Stimulated activated CD4-positive, alpha-beta T cell treated with anti-CD3 and anti-CD28 coated beads, Interleukin-1b, Interleukin-23, amount 100 ng/mL, for 4 hours (primary cell): ENCODE measurements around the gene ZNF619.
A peak's percentile ranks its signal among the peaks of the same experiment; 100 is the strongest.

ENCODE experiments used
- DNase-seq, 2 donors: peaks; one replicate each; pipeline ENCODE4 v3.0.0-alpha.2; 2020; ENCODE audit warnings: low read depth in 2 of 2

The ZNF619 gene

DNA sequence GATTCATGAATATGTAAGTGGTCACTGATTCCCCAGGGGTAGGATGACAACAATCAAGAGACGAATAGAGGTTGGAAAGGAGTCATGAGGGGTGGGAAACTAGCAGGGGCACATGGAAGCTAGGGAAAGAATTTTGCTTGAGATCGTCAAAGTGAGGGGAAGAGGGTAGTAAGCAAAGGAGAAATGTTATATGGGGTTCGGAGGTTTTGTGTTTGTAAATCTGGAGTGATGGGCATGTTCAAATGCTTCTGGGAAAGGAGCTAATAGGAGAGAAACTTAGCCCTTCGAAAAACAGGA is 11.9 kb upstream of the ZNF619 start:
- DNase-seq, result no peak

DNA sequence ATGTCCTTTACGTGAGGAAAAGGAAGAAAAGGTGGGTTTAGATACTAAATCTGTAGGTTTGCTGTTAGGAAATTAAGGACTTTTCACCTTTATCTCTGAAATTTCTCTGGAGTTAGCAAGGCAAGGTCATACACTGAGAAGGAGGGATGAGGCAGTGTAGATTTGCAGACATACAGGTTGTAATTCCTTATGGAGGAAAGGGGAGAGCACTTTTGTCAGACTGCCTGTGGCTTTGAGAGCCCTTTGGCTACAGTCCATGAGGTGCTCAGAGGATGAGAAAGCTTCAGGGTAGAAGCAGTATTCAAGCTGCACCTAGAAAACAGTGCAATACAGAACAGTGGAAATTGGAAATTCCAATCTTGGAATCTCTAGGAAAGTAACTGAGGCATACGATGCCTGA is 11.5 kb upstream of the ZNF619 start:
- no peak for DNase-seq

DNA sequence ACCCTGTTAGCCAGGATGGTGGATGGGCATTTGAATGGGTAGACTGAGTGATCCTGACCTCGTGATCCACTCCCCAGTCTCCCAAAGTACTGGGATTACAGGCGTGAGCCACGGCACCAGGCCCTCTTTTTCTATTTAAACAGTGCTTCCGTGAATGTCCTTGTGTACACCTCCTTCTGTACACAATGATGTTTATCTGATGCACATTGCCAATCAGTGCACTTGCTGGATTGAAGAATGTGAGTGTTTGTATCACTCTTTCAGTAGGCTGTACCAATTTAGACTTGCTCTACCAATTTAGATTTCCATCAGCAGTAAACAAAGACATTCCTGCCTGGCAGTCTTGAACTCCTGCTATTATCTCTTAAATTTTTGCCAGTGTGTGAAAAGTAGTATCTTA is 8.9 kb upstream of the ZNF619 start:
- DNase-seq, result no peak

DNA sequence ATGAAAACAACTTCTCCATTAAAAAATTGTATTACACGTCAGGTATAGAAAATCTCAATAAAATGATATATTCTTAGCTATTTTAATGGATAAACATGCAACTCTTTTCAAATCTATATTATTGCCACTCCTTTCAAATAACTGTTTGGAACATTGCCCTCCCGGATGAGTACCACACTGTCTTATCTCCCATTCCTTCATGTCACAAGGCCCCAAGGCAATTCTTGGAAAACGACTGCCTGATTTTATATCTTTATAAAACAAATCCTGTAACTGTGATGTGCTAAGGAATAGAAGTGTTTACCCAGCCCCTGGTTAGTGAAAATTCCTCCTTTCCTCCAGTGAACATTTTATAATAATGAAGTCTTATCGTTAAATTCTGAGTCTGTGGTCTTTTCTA is 6.2 kb upstream of the ZNF619 start:
- no peak for DNase-seq

DNA sequence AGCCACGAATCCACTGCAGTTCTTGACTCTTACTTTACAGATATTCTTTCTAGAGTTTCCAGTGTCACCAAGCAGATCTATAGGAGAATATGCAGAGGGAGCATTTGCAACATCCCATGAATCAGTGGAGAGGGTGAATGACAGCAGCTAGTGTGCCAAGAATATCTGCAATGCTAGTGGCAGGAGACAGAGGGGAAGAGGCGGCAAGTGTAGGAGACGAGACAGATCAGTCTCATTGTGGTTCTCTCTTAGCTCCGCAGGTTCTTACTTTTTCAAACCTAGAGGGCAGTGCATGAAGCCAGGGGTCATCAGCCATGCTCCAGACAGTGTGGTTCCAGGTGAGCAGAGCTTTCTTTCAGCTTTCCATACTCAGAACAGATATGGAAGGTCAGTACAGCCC is 744 bp downstream of the ZNF619 start:
- DNase-seq, result no peak

DNA sequence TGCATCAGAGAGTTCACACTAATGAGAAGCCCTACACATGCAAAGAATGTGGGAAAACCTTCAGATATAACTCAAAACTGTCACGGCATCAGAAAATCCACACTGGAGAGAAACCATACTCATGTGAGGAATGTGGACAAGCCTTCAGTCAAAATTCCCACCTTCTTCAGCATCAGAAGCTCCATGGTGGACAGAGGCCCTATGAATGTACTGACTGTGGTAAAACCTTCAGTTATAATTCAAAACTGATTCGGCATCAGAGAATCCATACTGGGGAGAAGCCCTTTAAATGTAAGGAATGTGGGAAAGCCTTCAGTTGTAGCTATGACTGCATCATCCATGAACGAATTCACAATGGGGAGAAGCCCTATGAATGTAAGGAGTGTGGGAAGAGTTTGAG is 10.2 kb downstream of the ZNF619 start:
- no peak for DNase-seq

DNA sequence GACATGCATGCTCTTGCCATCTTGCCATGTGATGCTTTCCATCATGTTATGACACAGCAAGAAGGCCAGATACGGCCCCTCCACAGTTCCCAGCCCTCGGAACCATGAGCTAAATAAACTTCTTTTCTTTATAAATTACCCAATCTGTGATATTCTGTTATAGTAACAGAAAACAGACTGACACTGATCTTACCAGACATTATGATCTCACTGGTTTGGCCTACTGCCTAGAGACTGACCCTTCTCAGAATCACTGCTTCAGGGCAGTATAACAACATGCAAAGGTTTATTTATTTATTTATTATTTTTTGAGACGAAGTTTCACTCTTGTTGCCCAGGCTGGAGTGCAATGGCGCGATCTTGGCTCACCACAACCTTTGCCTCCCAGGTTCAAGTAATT is 14.0 kb downstream of the ZNF619 start:
- DNase-seq, result no peak

DNA sequence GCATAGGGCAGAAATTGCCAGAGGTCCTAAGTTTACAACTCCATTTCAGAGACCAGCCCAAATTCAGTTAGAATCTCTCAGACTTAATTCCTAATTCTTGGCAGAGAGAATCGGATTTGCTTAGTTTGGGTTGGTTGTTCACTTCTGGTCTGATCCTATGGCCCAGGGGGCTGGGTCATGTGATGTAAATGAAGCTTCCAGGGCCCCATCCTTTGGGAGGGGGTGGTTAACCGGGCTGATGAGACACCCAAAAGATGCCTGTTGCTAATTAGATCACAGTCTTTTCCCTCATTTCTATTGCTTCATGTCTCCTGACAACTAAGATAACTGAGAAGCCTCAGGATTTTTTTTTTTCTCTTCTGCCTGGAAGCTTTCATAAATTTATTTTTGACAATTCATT is 17.8 kb downstream of the ZNF619 start:
- no peak for DNase-seq

DNA sequence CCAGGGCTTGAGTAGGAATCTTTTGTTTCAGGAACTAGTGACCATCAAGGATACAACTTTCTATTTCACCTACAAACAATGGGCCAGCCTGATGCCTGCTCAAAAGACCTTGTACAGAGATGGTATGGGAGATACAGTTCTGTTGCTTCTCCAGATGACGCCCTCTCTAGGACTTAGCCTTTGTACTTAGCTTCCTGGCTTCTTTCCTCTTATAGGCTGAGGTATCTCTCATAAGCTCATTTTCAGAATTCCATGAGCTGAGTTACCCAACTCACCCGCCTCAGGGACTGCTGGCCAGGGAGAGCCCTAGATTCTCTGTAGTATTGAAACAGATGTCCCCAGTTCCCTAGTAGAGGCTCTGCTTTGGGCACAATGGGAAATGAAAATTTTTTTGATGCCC is 20.4 kb downstream of the ZNF619 start:
- no peak for DNase-seq

DNA sequence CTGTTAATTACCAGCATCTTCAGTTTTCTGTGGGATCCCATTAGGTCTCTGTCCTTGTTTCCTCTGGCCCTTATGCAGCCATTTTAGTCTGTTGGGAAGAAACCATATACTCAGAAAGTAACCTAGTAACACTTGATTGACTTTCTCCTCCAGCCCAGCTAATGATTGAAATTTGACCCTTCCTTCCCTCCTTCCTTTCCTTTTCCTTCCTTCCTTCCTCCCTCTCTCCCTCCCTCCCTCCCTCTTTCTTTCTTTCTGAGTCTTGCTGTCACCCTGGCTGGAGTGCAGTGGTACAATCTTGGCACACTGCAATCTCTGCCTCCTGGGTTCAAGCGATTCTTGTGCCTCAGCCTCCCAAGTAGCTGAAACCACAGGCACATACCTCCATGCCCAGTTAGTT is 23.0 kb downstream of the ZNF619 start:
- no peak for DNase-seq

DNA sequence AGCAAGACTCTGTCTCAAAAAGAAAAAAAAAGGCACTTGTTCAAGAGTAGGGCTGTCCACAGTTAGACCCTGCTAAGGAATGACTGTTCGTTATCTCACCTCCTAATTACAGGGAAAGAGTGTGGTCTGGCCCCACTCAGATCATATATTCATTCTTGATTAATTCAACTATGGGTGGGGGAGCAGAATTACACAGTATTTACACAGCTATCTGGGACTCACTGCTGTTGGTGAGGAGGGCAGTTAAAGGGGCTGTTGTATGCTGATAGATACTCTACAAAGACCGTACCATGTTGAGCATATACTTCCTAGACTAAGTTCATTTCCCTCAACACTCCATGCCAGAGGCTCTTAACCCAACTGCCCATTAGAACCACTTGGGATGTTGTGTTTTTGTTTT is 25.1 kb downstream of the ZNF619 start:
- DNase-seq, result no peak

DNA sequence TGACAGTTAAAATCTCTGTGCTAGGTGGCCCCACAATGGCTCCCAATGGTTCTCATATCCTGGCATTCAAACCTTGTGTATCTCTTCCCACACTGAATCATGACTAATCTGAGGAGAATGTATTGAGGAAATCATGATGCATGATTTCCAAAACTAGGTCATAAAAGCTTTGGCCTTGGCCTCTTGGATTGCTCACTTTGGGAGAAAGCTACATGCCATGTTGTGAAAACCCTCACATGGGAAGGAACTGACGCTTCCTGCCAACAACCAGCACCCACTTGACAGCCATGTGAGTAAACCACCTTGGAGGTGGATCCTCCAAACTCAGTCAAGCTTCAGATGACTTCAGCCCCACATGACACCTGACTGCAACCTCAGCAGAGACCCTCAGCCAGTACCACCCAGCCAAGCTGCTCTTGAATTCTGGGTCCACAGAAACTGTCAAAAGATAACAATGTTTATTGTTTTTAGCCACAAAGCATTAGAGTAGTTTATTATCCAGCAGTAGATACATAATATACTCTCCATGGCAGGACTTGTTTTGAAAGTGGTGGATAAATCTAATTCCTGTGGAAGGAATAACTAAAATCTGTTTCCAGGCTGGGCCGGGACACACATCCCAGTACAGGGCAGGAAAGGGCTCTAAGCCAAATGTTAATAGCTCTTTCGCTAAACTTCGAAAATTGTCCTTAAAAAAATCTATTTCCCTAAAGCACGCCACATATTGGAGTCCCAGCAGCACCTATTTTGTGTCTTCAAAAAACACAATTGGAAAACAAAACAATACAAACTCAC is 27.9 kb downstream of the ZNF619 start:
- no peak for DNase-seq

DNA sequence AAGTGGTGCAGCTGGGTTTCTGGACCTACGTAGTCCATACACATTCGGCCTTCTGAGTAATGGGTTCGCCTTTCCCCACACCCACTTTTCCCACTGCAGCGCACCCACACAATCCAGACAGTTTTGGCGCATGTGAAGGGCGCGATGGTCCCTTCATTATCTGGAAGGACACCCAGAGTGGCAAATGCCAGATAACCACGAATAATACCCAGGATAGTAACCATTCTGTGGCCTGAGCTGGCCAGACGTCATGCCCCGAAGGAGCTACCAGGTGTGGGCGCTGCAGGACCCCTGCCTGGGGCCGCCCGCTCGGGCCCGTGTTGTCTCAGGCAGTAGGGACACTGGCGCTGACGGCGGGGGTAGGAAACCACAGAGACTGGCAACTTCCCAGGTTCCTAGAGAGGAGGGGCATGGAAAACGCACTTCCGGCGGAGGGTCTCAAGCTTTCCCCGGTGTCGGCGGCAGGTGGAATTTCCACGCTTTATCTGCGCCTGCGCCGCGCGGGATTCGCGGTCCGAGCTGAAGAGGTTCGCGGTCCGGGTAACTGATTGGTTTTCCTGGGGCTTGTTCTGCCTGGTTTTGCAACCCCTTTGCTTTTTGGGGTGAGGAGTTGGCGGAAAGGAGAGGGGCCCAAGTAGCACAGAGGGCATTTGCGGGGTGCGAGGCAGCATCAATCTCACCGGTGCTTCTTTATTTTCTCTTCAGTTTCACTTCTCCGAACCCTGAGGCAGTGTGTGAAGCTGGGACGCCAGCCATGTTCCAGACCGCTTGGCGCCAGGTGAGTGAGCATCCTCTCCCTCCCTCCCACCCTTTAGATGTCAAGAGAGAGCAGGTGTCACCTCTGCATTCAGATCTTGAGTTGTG is 28.9 kb downstream of the ZNF619 start, which contains the start of gene ZNF620:
Gene ZNF620, plus strand, starts transcription at position 441 of the 864 bp plus-strand sequence. Its CDS starts 314 bp downstream, at position 755.
- peak; percentile 43 for DNase-seq

DNA sequence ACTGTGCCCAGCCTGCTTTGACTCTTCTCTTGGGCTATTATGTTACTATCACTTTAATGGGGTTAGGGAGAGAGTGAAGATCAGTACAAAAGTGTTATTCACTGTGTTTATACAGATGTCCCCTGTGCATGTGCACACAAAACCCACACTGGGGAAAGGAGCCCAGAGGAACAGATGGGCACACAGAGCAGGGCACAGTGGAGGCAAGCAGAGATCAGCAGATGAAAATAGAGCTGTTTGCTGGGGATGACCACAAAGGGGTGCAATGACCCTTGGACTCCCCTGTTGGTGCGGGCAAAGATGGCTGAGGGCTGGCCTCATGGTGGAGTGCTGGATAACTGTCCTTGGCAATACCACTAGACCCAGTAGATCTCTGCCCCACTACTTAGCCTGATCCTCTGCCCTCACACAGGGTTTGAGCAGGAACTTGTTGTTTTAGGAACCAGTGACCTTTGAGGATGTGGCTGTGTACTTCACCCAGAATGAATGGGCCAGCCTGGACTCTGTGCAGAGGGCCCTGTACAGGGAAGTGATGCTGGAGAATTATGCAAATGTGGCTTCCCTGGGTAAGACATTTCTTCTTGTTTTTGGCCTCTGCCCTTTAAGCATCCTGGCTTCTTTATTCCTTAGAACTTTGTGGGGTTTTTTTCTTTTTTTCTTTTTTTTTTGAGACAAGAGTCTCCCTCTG is 34.3 kb downstream of the ZNF619 start:
- no peak for DNase-seq

DNA sequence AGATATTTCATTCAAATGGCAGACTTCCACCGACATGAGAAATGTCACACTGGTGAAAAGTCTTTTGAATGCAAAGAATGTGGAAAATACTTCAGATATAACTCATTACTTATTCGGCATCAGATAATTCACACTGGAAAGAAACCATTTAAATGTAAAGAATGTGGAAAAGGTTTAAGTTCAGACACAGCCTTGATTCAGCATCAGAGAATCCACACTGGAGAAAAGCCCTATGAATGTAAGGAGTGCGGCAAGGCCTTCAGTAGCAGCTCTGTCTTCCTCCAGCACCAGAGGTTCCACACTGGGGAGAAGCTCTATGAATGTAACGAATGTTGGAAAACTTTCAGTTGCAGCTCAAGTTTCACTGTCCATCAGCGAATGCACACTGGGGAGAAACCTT is 39.3 kb downstream of the ZNF619 start:
- no peak for DNase-seq

DNA sequence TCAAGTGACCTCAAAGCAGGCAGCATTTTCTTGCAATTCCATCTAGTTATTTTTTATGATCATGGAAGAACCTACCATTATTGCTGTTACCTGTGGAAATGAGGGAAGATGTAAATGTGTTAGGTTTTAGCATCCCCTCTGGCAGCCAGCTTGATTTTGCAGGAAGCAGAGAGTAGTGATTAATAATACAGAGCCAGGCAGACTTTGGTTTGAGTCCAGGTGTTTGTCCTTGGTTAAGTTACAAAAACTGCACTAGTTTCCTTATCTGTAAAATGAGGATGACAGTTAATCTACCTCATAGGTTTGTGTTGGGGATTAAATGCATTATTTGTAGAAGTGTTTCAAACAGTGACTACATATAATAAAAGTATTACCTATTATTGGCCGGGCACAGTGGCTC is 41.1 kb downstream of the ZNF619 start:
- no peak for DNase-seq

DNA sequence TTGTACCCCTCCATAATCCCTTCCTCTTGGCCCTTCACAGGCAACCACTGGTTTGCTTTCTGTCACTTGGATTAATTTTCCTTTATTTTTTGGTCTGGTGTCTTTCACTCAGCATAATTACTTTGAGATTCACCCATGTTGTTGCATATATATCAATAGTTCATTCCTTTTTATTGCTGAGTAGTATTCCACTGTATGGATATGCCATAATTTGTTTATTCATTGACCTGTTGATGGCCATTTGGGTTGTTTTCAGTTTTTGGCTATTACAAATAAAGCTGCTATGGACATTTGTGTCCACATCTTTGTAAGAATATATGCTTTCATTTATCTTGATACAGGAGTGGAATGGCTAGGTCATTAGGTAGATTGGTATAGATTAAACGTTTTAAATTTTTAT is 41.9 kb downstream of the ZNF619 start:
- DNase-seq, result no peak

DNA sequence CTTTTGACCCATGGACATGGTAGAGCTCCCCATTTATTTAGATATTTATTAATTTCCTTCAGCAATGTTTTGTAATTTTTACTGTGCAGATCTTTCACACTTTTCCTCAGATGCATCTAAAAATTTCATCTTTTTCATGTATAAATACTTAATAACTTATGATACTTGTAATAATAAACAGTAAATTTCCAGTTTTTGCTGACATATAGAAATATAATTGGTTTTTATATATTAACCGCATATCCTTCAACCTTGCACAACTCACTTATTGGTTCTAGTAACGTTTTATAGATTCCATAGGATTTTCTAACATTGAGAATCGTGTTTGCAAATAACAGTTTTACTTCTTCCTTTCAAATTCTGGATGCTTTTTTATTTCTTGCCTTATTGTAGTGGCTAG is 44.3 kb downstream of the ZNF619 start:
- no peak for DNase-seq

DNA sequence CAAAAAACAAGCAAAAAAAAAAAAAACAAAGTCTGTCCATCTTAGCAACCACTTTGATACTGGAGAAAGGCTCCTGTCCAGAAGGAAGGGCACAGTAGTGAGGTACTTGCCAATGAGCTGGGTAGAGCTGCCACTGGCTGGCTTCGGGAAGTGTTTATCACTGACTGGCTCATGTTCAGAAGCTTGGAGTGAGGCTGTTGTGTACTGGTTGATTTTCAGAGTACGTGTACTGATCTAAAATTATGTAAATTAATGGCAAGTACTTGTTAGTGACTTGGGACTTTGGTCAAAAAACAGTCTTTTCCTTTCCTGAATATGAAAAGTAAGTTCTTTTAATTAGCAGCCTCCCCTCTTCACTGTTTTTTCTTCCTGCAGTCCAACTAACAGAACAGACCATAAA is 46.9 kb downstream of the ZNF619 start:
- DNase-seq, result no peak

DNA sequence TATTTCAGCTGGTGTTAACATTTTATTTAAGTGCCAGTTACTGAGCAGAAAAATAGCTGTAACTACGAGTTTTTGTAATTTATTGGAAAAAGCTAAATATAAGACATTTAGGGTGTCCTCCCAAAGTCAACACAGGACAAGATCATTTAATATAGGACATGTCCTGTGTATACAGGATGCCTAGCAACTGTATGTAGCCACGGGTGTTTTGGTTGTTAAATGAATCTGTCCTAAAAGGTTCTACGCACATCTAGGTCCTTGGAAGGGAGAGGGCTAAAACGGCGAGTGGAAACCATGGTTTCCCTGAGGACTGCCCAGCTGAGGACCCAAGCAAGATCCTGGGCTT is 47.3 kb downstream of the ZNF619 start:
- no peak for DNase-seq

DNA sequence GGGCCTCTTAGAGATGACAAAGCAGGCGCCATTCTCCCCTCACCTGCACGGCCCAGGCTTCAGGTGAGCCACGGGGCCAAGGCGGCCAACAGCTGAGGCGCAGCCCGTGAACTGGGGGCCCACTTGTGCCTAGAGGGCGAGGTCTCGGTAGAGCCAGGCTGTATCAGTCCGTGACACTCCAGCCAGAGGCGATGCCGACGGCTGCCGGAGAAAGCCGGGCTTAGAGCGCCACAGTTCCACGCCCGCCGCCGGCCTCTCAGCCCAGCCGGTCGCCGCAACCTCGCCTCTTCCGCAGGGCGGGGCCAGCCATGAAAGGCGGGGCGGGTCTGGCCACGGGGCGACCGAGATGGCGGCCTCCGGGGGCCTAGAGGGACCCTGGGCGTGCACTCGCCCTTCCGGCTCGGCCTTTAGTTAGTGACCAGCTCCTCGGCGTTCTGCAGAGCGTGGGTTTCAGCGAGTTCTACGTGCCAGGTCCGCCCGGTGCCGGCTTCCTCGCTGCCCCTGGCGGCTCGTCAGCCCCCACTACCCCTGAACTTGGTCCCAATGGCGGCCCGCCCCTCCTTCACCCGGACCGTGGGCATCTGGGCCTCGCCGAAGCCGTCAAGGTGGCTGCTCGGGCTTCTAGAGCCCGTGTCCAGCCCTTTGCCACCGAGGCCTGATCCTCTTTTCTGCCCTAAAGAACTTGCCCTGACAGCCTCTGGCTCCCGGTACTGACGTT is 47.8 kb downstream of the ZNF619 start, which contains the start of gene ZNF621:
Gene ZNF621, plus strand, starts transcription at position 393 of the 718 bp plus-strand sequence. CDS start 881 bp downstream, outside the sequence.
- peak; percentile 65 to 79 for DNase-seq

DNA sequence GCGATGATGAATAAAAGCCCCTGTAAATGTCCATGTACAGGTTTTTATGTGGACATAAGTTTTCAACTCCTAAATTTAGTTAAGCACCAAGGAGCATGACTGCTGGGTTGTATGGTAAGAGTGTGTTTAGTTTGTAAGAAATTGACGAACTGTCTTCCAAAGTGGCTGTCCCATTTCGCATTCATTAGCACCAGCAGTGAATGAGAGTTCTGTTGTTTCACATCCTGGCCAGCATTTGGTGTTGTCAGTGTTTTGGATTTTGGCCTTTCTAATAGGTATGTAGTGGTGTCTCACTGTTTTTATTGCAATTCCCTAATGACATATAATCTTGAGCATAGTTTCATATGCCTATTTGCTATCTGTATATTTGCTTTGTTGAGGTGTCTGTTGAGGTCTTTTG is 51.5 kb downstream of the ZNF619 start:
- no peak for DNase-seq
